GM12872 (cell line): ENCODE measurements around the gene FGFBP2.

Experiments used
- CTCF ChIP-seq: IDR thresholded peaks from 3 replicates; pipeline ENCODE4 v1.5.1; 2011; ENCODE audit warnings: low read depth, mild to moderate bottlenecking, low read length, moderate library complexity; ENCODE audit not compliant: insufficient read depth

The FGFBP2 gene

GRCh38 chr4:15986907-15987306, 23.9 kb upstream of the FGFBP2 start:
- no peak for TF ChIP-seq CTCF

GRCh38 chr4:15983610-15984009, 20.6 kb upstream of the FGFBP2 start:
- TF ChIP-seq CTCF: no peak

GRCh38 chr4:15982842-15983524, 20.0 kb upstream of the FGFBP2 start:
- TF ChIP-seq CTCF: no peak

- TF ChIP-seq CTCF: no peak
Observed at GRCh38 chr4:15976456-15977447, 13.8 kb upstream of the FGFBP2 start.

GRCh38 chr4:15971068-15971801, 8.3 kb upstream of the FGFBP2 start:
- no peak for TF ChIP-seq CTCF

GRCh38 chr4:15968551-15969300, 5.8 kb upstream of the FGFBP2 start:
- no peak for TF ChIP-seq CTCF
